Measurements from ENCODE around the gene ZC2HC1B.

The ZC2HC1B gene

GRCh38 chr6:143838395-143838794 is 25.9 kb upstream of the ZC2HC1B start:
- ChIA-PET POLR2A (no interaction called here), CTCF (no interaction called here)
- DNase-seq (ENCODE audit: extremely low spot score): no peak
- TF ChIP-seq L3MBTL2 (conservative IDR thresholded peaks at IDR 0.05): no peak

GRCh38 chr6:143839196-143839595 is 25.1 kb upstream of the ZC2HC1B start:
- ChIA-PET CTCF (no interaction called here), POLR2A (no interaction called here)
- TF ChIP-seq ZNF384 (IDR thresholded peaks at IDR 0.05) (no peak), PKNOX1 (IDR thresholded peaks at IDR 0.05) (no peak), CTBP1 (IDR thresholded peaks at IDR 0.05; ENCODE audit: borderline replicate concordance) (no peak), L3MBTL2 (conservative IDR thresholded peaks at IDR 0.05) (no peak), FOXM1 (IDR thresholded peaks at IDR 0.05; ENCODE audit: borderline replicate concordance) (no peak), FOXK2 (IDR thresholded peaks at IDR 0.05) (no peak), ELF4 (IDR thresholded peaks at IDR 0.05) (no peak), TARDBP (IDR thresholded peaks at IDR 0.05) (no peak), LEF1 (IDR thresholded peaks at IDR 0.05; ENCODE audit: borderline replicate concordance) (no peak), BHLHE40 (IDR thresholded peaks at IDR 0.05; ENCODE audit: borderline replicate concordance) (no peak), NFRKB (IDR thresholded peaks at IDR 0.05) (no peak), HDGF (IDR thresholded peaks at IDR 0.05; ENCODE audit: borderline replicate concordance) (no peak), FOXA1 (IDR thresholded peaks at IDR 0.05) (no peak), ARNT (IDR thresholded peaks at IDR 0.05) (no peak), SP1 (IDR thresholded peaks at IDR 0.05) (no peak), SUZ12 (IDR thresholded peaks at IDR 0.05) (no peak)
- DNase-seq (ENCODE audit: extremely low spot score): no peak

- CTCF ChIA-PET: no interaction called here
- TF ChIP-seq LEF1 (IDR thresholded peaks at IDR 0.05; ENCODE audit: borderline replicate concordance) (no peak), ARNT (IDR thresholded peaks at IDR 0.05) (no peak), FOXM1 (IDR thresholded peaks at IDR 0.05; ENCODE audit: borderline replicate concordance) (no peak), CTBP1 (IDR thresholded peaks at IDR 0.05; ENCODE audit: borderline replicate concordance) (no peak), BHLHE40 (IDR thresholded peaks at IDR 0.05; ENCODE audit: borderline replicate concordance) (no peak), ELF4 (IDR thresholded peaks at IDR 0.05) (no peak), L3MBTL2 (conservative IDR thresholded peaks at IDR 0.05) (no peak)
- DNase-seq (ENCODE audit: extremely low spot score): no peak
- POLR2A ChIA-PET: no interaction called here
Observed at GRCh38 chr6:143840595-143841265, 23.5 kb upstream of the ZC2HC1B start.

GRCh38 chr6:143842461-143842901 is 21.8 kb upstream of the ZC2HC1B start:
- no peak for DNase-seq (ENCODE audit: extremely low spot score)
- ChIA-PET CTCF (interaction anchor here (0.9 kb wide), 1 partner anchor 162 kb away, joined by 3 read pairs; no protein-coding TSS in a partner anchor), POLR2A (interaction anchor here (0.8 to 2.0 kb wide), 21 partner anchors 8 to 328 kb away, joined by 3 to 16 read pairs (median 5); partner anchors contain the start of gene PLAGL1)
- TF ChIP-seq ELF4 (IDR thresholded peaks at IDR 0.05) (no peak), ZNF384 (IDR thresholded peaks at IDR 0.05) (no peak), TARDBP (IDR thresholded peaks at IDR 0.05) (no peak)

- TF ChIP-seq FOXK2 (IDR thresholded peaks at IDR 0.05): no peak
- TF ChIP-seq LEF1 (IDR thresholded peaks at IDR 0.05; ENCODE audit: borderline replicate concordance): no peak
- TF ChIP-seq FOXA1 (IDR thresholded peaks at IDR 0.05): no peak
- no peak for TF ChIP-seq NFRKB (IDR thresholded peaks at IDR 0.05)
- TF ChIP-seq ZNF384 (IDR thresholded peaks at IDR 0.05): no peak
- peak; percentile 60; the same call in 1 of the 2 replicates for TF ChIP-seq SP1 (IDR thresholded peaks at IDR 0.05)
- no peak for TF ChIP-seq ARNT (IDR thresholded peaks at IDR 0.05)
- peak; percentile 63 for TF ChIP-seq ELF4 (IDR thresholded peaks at IDR 0.05)
- TF ChIP-seq SUZ12 (IDR thresholded peaks at IDR 0.05): no peak
- TF ChIP-seq HDGF (IDR thresholded peaks at IDR 0.05; ENCODE audit: borderline replicate concordance): 0 out of 2 replicates have a peak, but pooled peaks have one; percentile 40
- no peak for TF ChIP-seq BHLHE40 (IDR thresholded peaks at IDR 0.05; ENCODE audit: borderline replicate concordance)
- TF ChIP-seq PKNOX1 (IDR thresholded peaks at IDR 0.05): no peak
- TF ChIP-seq L3MBTL2 (conservative IDR thresholded peaks at IDR 0.05): peak; percentile 98
- no peak for TF ChIP-seq TARDBP (IDR thresholded peaks at IDR 0.05)
- TF ChIP-seq CTBP1 (IDR thresholded peaks at IDR 0.05; ENCODE audit: borderline replicate concordance): no peak
- TF ChIP-seq FOXM1 (IDR thresholded peaks at IDR 0.05; ENCODE audit: borderline replicate concordance): no peak
- POLR2A ChIA-PET: interaction anchor here (0.7 to 2.0 kb wide), 22 partner anchors 9 to 328 kb away, joined by 3 to 16 read pairs (median 4); partner anchors contain the start of gene PLAGL1
- peak; percentile 99 for DNase-seq (ENCODE audit: extremely low spot score)
- CTCF ChIA-PET: interaction anchor here (0.9 kb wide), 2 partner anchors 161 to 268 kb away, joined by 3 read pairs; no protein-coding TSS in a partner anchor
Observed at GRCh38 chr6:143842902-143843676, 21.2 kb upstream of the ZC2HC1B start, which contains the start of gene LTV1. Gene LTV1, plus strand, starts transcription at chr6:143843338. Its CDS starts 140 bp downstream, at chr6:143843478.

- DNase-seq (ENCODE audit: extremely low spot score): no peak
- TF ChIP-seq NFRKB (IDR thresholded peaks at IDR 0.05): no peak
- no peak for TF ChIP-seq FOXM1 (IDR thresholded peaks at IDR 0.05; ENCODE audit: borderline replicate concordance)
- TF ChIP-seq PKNOX1 (IDR thresholded peaks at IDR 0.05): no peak
- no peak for TF ChIP-seq ZNF384 (IDR thresholded peaks at IDR 0.05)
- no peak for TF ChIP-seq L3MBTL2 (conservative IDR thresholded peaks at IDR 0.05)
- TF ChIP-seq SUZ12 (IDR thresholded peaks at IDR 0.05): no peak
- TF ChIP-seq CTBP1 (IDR thresholded peaks at IDR 0.05; ENCODE audit: borderline replicate concordance): no peak
- no peak for TF ChIP-seq ARNT (IDR thresholded peaks at IDR 0.05)
- TF ChIP-seq LEF1 (IDR thresholded peaks at IDR 0.05; ENCODE audit: borderline replicate concordance): no peak
- TF ChIP-seq HDGF (IDR thresholded peaks at IDR 0.05; ENCODE audit: borderline replicate concordance): no peak
- no peak for TF ChIP-seq SP1 (IDR thresholded peaks at IDR 0.05)
- TF ChIP-seq ELF4 (IDR thresholded peaks at IDR 0.05): no peak
- ChIA-PET POLR2A (interaction anchor here (0.7 to 2.0 kb wide), 20 partner anchors 9 to 329 kb away, joined by 3 to 16 read pairs (median 4); partner anchors contain the start of gene PLAGL1), CTCF (interaction anchor here (0.9 kb wide), 1 partner anchor 269 kb away, joined by 3 read pairs; no protein-coding TSS in a partner anchor)
Observed at GRCh38 chr6:143843677-143843999, 20.6 kb upstream of the ZC2HC1B start.

Measured in HEK293T (cell line).